Measurements from ENCODE around the gene ATN1.
A peak's percentile ranks its signal among the peaks of the same experiment; 100 is the strongest.

DNA sequence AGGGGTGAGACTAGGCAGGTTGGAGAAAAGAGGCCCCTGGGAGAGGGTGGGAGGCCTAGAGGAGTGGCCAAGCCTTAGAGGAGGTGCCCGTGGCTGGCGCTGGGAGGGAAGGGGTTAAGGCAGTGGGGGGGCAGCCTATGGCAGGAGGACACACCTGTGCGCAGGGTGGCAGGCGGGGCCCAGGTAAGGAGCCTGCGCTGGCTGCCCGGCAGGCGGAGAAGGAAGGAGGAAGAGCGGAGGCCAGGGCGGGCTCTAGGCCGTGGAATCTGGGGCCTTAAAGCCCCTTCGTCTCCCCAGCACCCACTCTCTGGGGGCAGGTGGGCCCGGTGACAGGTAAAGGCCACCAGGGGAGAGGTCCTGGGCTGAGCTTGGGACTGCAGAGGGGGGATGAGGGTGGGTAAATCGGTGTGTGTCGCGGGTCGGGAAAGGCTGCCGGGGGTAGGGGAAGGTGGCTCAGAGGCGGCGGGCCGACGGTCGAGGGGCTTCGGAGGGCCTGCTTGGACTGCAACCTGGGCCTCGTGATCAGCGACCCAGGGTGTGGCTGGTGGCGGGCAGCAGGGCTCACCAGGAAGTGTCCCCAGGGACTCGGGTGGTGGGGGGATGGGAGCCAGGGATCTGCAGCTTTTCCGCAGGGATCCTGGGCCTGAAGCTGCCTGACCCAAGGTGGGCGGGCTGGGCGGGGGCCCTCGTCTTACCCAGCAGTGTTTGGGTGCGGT is 35.4 kb downstream of the ATN1 start:
- TF ChIP-seq POLR2A (IDR thresholded peaks at IDR 0.05) = no peak
- TF ChIP-seq, protein P1, sequence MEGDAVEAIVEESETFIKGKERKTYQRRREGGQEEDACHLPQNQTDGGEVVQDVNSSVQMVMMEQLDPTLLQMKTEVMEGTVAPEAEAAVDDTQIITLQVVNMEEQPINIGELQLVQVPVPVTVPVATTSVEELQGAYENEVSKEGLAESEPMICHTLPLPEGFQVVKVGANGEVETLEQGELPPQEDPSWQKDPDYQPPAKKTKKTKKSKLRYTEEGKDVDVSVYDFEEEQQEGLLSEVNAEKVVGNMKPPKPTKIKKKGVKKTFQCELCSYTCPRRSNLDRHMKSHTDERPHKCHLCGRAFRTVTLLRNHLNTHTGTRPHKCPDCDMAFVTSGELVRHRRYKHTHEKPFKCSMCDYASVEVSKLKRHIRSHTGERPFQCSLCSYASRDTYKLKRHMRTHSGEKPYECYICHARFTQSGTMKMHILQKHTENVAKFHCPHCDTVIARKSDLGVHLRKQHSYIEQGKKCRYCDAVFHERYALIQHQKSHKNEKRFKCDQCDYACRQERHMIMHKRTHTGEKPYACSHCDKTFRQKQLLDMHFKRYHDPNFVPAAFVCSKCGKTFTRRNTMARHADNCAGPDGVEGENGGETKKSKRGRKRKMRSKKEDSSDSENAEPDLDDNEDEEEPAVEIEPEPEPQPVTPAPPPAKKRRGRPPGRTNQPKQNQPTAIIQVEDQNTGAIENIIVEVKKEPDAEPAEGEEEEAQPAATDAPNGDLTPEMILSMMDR (IDR thresholded peaks at IDR 0.05 in 8 of 11, conservative IDR thresholded peaks at IDR 0.05 in 3 of 11) = no peak
- TF ChIP-seq POLR2AphosphoS5 (IDR thresholded peaks at IDR 0.05) = peak in 1 of 3 donors; percentile 53

Data from spleen (tissue), 7 donors.